SJCRH30 (cell line): ENCODE measurements around the gene TIMM23. TPM values are rescaled to one million over a fixed set of nuclear protein-coding genes. Genes with fewer than 3 reads are reported as not detected.
"Not testable (repeated sequence)": the region's sequence is repeated elsewhere in the genome, so short reads cannot be mapped to it uniquely, and the experiment has no call there.

Source experiments
- DNase-seq, 2 experiments: peaks; one replicate each; pipeline ENCODE4 v3.0.0-alpha.2; 2015 to 2020
- H3K27ac ChIP-seq: fragments of 250-450 bp; sonication (Bioruptor Pico); 2 replicates; pipeline ENCODE4 v1.5.1; 2020; ENCODE audit warnings: mild to moderate bottlenecking, moderate library complexity
- H3K27me3 ChIP-seq: fragments of 250-450 bp; sonication (Bioruptor Pico); 2 replicates; pipeline ENCODE4 v1.5.1; 2020; ENCODE audit warnings: mild to moderate bottlenecking, moderate library complexity
- H3K36me3 ChIP-seq: fragments of 250-450 bp; sonication (Bioruptor Pico); 2 replicates; pipeline ENCODE4 v1.5.1; 2020; ENCODE audit warnings: mild to moderate bottlenecking, moderate library complexity
- H3K4me1 ChIP-seq: fragments of 250-450 bp; sonication (Bioruptor Pico); 2 replicates; pipeline ENCODE4 v1.5.1; 2020; ENCODE audit warnings: mild to moderate bottlenecking, moderate library complexity
- H3K4me3 ChIP-seq: fragments of 250-450 bp; sonication (Bioruptor Pico); 2 replicates; pipeline ENCODE4 v1.5.1; 2020; ENCODE audit warnings: mild to moderate bottlenecking, moderate library complexity
- H3K9me3 ChIP-seq: fragments of 250-450 bp; sonication (Bioruptor Pico); replicated peaks from 2 replicates; pipeline ENCODE4 v1.5.1; 2020; ENCODE audit warnings: mild to moderate bottlenecking, moderate library complexity
- total RNA-seq: library from RNA; depleted of rRNA; stranded (reverse); fragments of >200 nt; shearing (Covaris generic); gene quantifications from 2 replicates; pipeline ENCODE4 v1.2.3, GENCODE V29; 2014; rRNA removed

Gene TIMM23
- total RNA-seq: 67.0 and 75.1 TPM in 2 replicates

- H3K4me3 ChIP-seq: peak within 1 kb of the TSS; percentile 74
- not testable (repeated sequence) for H3K4me1 ChIP-seq, H3K36me3 ChIP-seq, H3K27me3 ChIP-seq, H3K27ac ChIP-seq, H3K9me3 ChIP-seq
- peak; percentile 71 to 76 for DNase-seq
These were observed at the start of gene TIMM23 for GRCh38 chr10:45972106-45972812. Gene TIMM23, plus strand, starts transcription at chr10:45972489. Its CDS starts 136 bp downstream, at chr10:45972625.

GRCh38 chr10:45926790-45927189 lies 45.5 kb upstream of the TIMM23 start:
- not testable (repeated sequence) for H3K4me1 ChIP-seq, H3K9me3 ChIP-seq, H3K27ac ChIP-seq, H3K4me3 ChIP-seq, H3K27me3 ChIP-seq, DNase-seq, H3K36me3 ChIP-seq

GRCh38 chr10:45931305-45931704 lies 41.0 kb upstream of the TIMM23 start:
- H3K4me3 ChIP-seq, H3K27me3 ChIP-seq, DNase-seq, H3K9me3 ChIP-seq, H3K27ac ChIP-seq, H3K36me3 ChIP-seq, H3K4me1 ChIP-seq: not testable (repeated sequence)

- H3K4me3 ChIP-seq, H3K4me1 ChIP-seq, H3K9me3 ChIP-seq, H3K27me3 ChIP-seq, H3K36me3 ChIP-seq, H3K27ac ChIP-seq: not testable (repeated sequence)
- peak in 1 of 2 experiments; percentile 0 for DNase-seq
These were observed 37.5 kb upstream of the TIMM23 start for GRCh38 chr10:45934788-45935187.

GRCh38 chr10:45939176-45939697 lies 33.1 kb upstream of the TIMM23 start:
- DNase-seq, H3K4me1 ChIP-seq, H3K27me3 ChIP-seq, H3K36me3 ChIP-seq, H3K27ac ChIP-seq, H3K4me3 ChIP-seq, H3K9me3 ChIP-seq: not testable (repeated sequence)

- not testable (repeated sequence) for H3K9me3 ChIP-seq, H3K36me3 ChIP-seq, H3K27me3 ChIP-seq, H3K27ac ChIP-seq, DNase-seq, H3K4me1 ChIP-seq, H3K4me3 ChIP-seq
These were observed 31.1 kb upstream of the TIMM23 start for GRCh38 chr10:45941196-45941595.

- H3K27ac ChIP-seq, H3K9me3 ChIP-seq, H3K4me3 ChIP-seq, H3K36me3 ChIP-seq, H3K27me3 ChIP-seq, H3K4me1 ChIP-seq, DNase-seq: not testable (repeated sequence)
These were observed 26.8 kb upstream of the TIMM23 start for GRCh38 chr10:45945476-45945875.

- H3K27ac ChIP-seq, H3K4me1 ChIP-seq, H3K27me3 ChIP-seq, H3K4me3 ChIP-seq, H3K9me3 ChIP-seq, DNase-seq, H3K36me3 ChIP-seq: not testable (repeated sequence)
These were observed 24.9 kb upstream of the TIMM23 start for GRCh38 chr10:45947363-45947762.

- H3K27ac ChIP-seq, DNase-seq: not testable (repeated sequence)
These were observed 23.5 kb upstream of the TIMM23 start for GRCh38 chr10:45948801-45949200.

GRCh38 chr10:45954367-45954766 lies 17.9 kb upstream of the TIMM23 start:
- H3K9me3 ChIP-seq, H3K27me3 ChIP-seq, H3K4me3 ChIP-seq, DNase-seq, H3K27ac ChIP-seq, H3K4me1 ChIP-seq, H3K36me3 ChIP-seq: not testable (repeated sequence)

More at GRCh38 chr10:45948801-45949200, 23.5 kb upstream of the TIMM23 start:
- H3K27me3 ChIP-seq, H3K9me3 ChIP-seq, H3K36me3 ChIP-seq, H3K4me3 ChIP-seq, H3K4me1 ChIP-seq: not testable (repeated sequence)

GRCh38 chr10:45956634-45957033 lies 15.7 kb upstream of the TIMM23 start:
- H3K36me3 ChIP-seq, H3K9me3 ChIP-seq, H3K4me1 ChIP-seq, H3K4me3 ChIP-seq, DNase-seq, H3K27me3 ChIP-seq, H3K27ac ChIP-seq: not testable (repeated sequence)

- DNase-seq, H3K27me3 ChIP-seq: not testable (repeated sequence)
These were observed 14.4 kb upstream of the TIMM23 start for GRCh38 chr10:45957928-45958327.

GRCh38 chr10:45962686-45963452 lies 9.4 kb upstream of the TIMM23 start:
- H3K36me3 ChIP-seq, DNase-seq, H3K27me3 ChIP-seq, H3K4me1 ChIP-seq, H3K27ac ChIP-seq, H3K4me3 ChIP-seq, H3K9me3 ChIP-seq: not testable (repeated sequence)

More at GRCh38 chr10:45957928-45958327, 14.4 kb upstream of the TIMM23 start:
- H3K4me1 ChIP-seq, H3K9me3 ChIP-seq, H3K4me3 ChIP-seq, H3K36me3 ChIP-seq, H3K27ac ChIP-seq: not testable (repeated sequence)

- H3K36me3 ChIP-seq, DNase-seq, H3K9me3 ChIP-seq, H3K4me1 ChIP-seq, H3K27me3 ChIP-seq, H3K27ac ChIP-seq: not testable (repeated sequence)
- H3K4me3 ChIP-seq: peak overlapping the region; percentile 74; the same call in 1 of the 2 replicates
These were observed 1.3 kb upstream of the TIMM23 start for GRCh38 chr10:45971019-45971418.

- not testable (repeated sequence) for H3K36me3 ChIP-seq, H3K27me3 ChIP-seq, H3K9me3 ChIP-seq, H3K27ac ChIP-seq, H3K4me1 ChIP-seq
- peak; percentile 0 to 1 for DNase-seq
- H3K4me3 ChIP-seq: peak overlapping the region; percentile 74
These were observed 565 bp upstream of the TIMM23 start for GRCh38 chr10:45971742-45972105.

GRCh38 chr10:45972813-45973169 lies 502 bp downstream of the TIMM23 start:
- not testable (repeated sequence) for H3K27me3 ChIP-seq, H3K4me1 ChIP-seq, H3K27ac ChIP-seq, H3K36me3 ChIP-seq, H3K9me3 ChIP-seq
- peak in 1 of 2 experiments; percentile 2 for DNase-seq
- peak overlapping the region; percentile 74 for H3K4me3 ChIP-seq
